ENCODE data around the gene CFAP69.

CFAP69 gene

DNA sequence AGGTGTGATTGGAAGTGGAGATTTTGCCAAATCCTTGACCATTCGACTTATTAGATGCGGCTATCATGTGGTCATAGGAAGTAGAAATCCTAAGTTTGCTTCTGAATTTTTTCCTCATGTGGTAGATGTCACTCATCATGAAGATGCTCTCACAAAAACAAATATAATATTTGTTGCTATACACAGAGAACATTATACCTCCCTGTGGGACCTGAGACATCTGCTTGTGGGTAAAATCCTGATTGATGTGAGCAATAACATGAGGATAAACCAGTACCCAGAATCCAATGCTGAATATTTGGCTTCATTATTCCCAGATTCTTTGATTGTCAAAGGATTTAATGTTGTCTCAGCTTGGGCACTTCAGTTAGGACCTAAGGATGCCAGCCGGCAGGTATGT, 19.8 kb upstream of the CFAP69 start:
- Mint-ChIP-seq H3K27me3 (peaks cover 78% of the 10 kb centered on the region), H3K27ac (no peak overlapping the region), H3K4me1 (no peaks in the 10 kb centered on the region), H3K9me3 (no peaks in the 10 kb centered on the region), H3K4me3 (no peak overlapping the region)
- ATAC-seq, result no peak
- no peak for DNase-seq

DNA sequence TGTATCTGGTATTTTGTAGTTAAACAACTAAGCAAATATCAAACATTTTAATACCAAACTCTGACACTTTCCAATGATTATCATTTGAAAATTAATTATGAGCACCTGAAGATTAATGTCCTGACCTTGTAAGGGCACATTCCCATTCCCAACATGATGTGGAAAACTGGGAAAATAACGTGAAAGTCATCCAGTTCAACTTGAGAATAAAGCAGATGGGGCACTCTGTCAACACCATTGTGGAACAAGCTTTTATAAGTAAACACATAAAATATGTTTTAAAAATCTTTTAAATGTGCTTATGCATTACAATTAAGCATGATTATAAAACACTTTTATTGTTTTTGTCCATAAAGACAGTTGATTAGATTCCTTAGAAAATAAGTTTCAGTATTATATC, 19.4 kb upstream of the CFAP69 start:
- no peak for DNase-seq
- no peak overlapping the region for H3K4me3 Mint-ChIP-seq
- H3K4me1 Mint-ChIP-seq, result no peaks in the 10 kb centered on the region
- H3K27me3 Mint-ChIP-seq, result peaks cover 74% of the 10 kb centered on the region
- H3K9me3 Mint-ChIP-seq, result no peaks in the 10 kb centered on the region
- no peak overlapping the region for H3K27ac Mint-ChIP-seq
- no peak for ATAC-seq

DNA sequence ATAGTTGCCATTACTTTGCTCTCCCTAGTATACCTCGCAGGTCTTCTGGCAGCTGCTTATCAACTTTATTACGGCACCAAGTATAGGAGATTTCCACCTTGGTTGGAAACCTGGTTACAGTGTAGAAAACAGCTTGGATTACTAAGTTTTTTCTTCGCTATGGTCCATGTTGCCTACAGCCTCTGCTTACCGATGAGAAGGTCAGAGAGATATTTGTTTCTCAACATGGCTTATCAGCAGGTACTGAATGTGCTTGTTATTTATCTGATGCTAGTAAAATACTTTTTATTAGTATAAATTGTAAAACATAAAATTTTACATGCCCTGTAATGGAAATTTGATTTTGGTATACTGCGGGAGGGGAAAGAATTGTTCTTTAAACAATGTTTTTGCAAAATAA, 17.7 kb upstream of the CFAP69 start:
- peaks cover 57% of the 10 kb centered on the region for H3K27me3 Mint-ChIP-seq
- H3K4me3 Mint-ChIP-seq, result no peak overlapping the region
- no peak for DNase-seq
- no peak overlapping the region for H3K27ac Mint-ChIP-seq
- no peaks in the 10 kb centered on the region for H3K4me1 Mint-ChIP-seq
- no peaks in the 10 kb centered on the region for H3K9me3 Mint-ChIP-seq
- ATAC-seq, result no peak

DNA sequence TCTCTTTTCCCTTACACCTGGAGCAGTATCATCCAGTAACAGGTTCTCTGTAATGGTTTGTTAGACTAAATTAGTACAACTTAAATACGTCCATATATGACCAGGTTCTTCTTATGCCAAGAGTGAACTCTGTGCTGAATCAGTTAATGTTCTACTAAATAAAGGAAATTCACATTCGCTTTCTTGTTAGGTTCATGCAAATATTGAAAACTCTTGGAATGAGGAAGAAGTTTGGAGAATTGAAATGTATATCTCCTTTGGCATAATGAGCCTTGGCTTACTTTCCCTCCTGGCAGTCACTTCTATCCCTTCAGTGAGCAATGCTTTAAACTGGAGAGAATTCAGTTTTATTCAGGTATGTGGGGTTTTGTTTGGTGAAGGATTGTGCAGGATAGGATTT, 15.3 kb upstream of the CFAP69 start:
- Mint-ChIP-seq H3K9me3 (no peaks in the 10 kb centered on the region), H3K27me3 (peaks cover 33% of the 10 kb centered on the region), H3K4me1 (no peaks in the 10 kb centered on the region), H3K4me3 (no peak overlapping the region), H3K27ac (no peak overlapping the region)
- ATAC-seq (no peak), DNase-seq (no peak)

DNA sequence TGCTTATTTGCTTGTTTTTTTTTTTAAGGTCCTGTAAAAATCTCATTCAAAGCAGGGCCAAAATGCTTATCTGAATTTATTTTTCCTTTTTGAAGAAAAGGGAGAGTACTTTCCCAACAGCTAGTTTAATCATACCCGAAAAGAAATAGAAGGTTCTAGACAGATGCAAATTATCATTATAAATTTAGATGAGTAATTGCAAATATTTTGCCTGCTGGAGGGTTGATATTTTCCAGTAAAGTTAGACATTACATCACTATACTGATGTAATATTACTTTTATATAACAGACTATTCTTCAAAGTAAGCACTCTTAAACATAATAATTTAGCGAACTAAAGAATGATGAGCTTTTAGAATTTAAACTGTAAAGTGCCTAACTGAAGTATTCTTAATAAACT, 14.1 kb upstream of the CFAP69 start:
- Mint-ChIP-seq H3K4me1 (no peaks in the 10 kb centered on the region), H3K27ac (no peak overlapping the region), H3K9me3 (no peaks in the 10 kb centered on the region), H3K4me3 (no peak overlapping the region), H3K27me3 (peaks cover 27% of the 10 kb centered on the region)
- ATAC-seq, result no peak
- no peak for DNase-seq

DNA sequence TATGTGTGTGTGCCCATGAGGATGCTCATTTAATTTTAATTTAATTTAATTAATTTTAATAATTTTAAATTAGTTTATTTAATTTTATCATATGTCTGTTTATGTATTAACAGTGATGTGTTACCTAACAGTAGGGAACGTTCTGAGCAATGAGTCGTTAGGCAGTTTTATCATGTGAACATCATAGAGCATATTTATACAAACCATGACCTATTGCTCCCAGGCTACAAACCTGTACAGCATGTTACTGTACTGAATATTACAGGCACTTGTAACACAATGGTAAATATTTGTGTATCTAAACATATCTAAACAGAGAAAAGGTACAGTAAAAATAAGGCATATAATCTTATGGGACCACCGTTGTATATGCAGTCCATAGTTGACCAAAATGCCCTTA, 13.7 kb upstream of the CFAP69 start:
- Mint-ChIP-seq H3K4me3 (no peak overlapping the region), H3K9me3 (no peaks in the 10 kb centered on the region), H3K27ac (no peak overlapping the region), H3K27me3 (peaks cover 27% of the 10 kb centered on the region), H3K4me1 (no peaks in the 10 kb centered on the region)
- no peak for ATAC-seq
- no peak for DNase-seq

DNA sequence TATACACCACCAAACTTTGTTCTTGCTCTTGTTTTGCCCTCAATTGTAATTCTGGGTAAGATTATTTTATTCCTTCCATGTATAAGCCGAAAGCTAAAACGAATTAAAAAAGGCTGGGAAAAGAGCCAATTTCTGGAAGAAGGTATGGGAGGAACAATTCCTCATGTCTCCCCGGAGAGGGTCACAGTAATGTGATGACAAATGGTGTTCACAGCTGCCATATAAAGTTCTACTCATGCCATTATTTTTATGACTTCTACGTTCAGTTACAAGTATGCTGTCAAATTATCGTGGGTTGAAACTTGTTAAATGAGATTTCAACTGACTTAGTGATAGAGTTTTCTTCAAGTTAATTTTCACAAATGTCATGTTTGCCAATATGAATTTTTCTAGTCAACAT, 12.5 kb upstream of the CFAP69 start:
- Mint-ChIP-seq H3K4me1 (no peaks in the 10 kb centered on the region), H3K27me3 (peaks cover 19% of the 10 kb centered on the region), H3K27ac (no peak overlapping the region), H3K4me3 (no peak overlapping the region), H3K9me3 (no peaks in the 10 kb centered on the region)
- ATAC-seq (no peak), DNase-seq (no peak)

DNA sequence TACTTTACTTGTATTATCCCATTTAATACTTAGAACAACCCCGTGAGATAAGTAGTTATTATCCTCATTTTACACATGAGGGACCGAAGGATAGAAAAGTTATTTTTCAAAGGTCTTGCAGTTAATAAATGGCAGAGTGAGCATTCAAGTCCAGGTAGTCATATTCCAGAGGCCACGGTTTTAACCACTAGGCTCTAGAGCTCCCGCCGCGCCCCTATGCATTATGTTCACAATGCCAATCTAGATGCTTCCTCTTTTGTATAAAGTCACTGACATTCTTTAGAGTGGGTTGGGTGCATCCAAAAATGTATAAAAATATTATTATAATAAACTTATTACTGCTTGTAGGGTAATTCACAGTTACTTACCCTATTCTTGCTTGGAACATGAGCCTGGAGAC, 11.4 kb upstream of the CFAP69 start:
- no peak for DNase-seq
- H3K4me1 Mint-ChIP-seq, result no peaks in the 10 kb centered on the region
- peaks cover 12% of the 10 kb centered on the region for H3K27me3 Mint-ChIP-seq
- H3K27ac Mint-ChIP-seq, result no peak overlapping the region
- no peak overlapping the region for H3K4me3 Mint-ChIP-seq
- ATAC-seq, result no peak
- H3K9me3 Mint-ChIP-seq, result no peaks in the 10 kb centered on the region

DNA sequence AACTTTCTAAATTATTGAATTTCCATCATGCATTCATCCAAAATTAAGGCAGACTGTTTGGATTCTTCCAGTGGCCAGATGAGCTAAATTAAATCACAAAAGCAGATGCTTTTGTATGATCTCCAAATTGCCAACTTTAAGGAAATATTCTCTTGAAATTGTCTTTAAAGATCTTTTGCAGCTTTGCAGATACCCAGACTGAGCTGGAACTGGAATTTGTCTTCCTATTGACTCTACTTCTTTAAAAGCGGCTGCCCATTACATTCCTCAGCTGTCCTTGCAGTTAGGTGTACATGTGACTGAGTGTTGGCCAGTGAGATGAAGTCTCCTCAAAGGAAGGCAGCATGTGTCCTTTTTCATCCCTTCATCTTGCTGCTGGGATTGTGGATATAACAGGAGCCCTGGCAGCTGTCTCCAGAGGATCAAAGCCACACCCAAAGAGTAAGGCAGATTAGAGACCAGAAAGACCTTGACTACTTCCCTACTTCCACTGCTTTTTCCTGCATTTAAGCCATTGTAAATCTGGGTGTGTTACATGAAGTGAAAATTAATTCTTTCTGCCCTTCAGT, 8.2 kb upstream of the CFAP69 start:
- H3K4me3 Mint-ChIP-seq, result no peak overlapping the region
- DNase-seq (no peak), ATAC-seq (no peak)
- no peaks in the 10 kb centered on the region for H3K4me1 Mint-ChIP-seq
- H3K27me3 Mint-ChIP-seq, result no peaks in the 10 kb centered on the region
- H3K27ac Mint-ChIP-seq, result no peak overlapping the region
- no peaks in the 10 kb centered on the region for H3K9me3 Mint-ChIP-seq

DNA sequence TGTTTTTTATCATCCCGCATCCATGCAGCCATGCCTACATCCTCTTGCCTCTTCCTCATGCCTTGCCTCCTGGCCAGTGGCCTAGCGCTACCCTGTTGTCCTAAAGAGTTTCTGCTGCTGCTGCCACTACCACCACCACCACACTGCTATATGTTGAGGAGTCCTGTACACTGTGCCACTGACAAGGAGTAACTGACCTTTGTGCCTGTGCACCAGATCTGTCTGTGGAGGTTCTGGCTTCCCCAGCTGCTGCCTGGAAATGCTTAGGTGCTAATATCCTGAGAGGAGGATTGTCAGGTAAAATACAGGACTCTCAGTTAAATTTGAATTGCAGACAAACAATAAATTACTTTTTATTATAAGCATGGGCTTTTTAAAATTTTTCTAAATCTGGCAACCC, 7.0 kb upstream of the CFAP69 start:
- no peaks in the 10 kb centered on the region for H3K9me3 Mint-ChIP-seq
- no peak for ATAC-seq
- no peaks in the 10 kb centered on the region for H3K4me1 Mint-ChIP-seq
- H3K4me3 Mint-ChIP-seq, result no peak overlapping the region
- no peaks in the 10 kb centered on the region for H3K27me3 Mint-ChIP-seq
- DNase-seq, result no peak
- H3K27ac Mint-ChIP-seq, result no peak overlapping the region

DNA sequence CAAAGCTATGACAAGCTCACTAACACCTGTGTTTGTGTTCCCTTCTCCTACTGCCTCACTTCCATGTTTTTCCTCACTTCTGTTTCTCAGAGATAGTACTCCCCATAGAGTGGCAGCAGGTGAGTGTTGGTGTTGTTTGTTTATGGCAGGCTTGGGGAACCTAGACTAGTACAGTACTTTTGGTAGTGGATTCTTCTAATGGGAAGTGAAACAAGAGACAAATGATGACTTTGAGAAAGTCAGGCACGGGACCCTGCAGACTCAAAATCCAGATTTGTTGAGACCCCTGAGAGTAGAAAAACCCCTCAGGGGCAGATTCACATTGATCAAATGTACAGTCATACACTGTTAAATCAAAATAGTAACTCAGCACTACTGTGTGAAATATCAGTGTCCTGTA, 6.4 kb upstream of the CFAP69 start:
- Mint-ChIP-seq H3K27ac (no peak overlapping the region), H3K4me1 (peaks cover 2% of the 10 kb centered on the region), H3K9me3 (no peaks in the 10 kb centered on the region), H3K4me3 (no peak overlapping the region), H3K27me3 (peaks cover 4% of the 10 kb centered on the region)
- DNase-seq, result no peak
- ATAC-seq, result no peak

DNA sequence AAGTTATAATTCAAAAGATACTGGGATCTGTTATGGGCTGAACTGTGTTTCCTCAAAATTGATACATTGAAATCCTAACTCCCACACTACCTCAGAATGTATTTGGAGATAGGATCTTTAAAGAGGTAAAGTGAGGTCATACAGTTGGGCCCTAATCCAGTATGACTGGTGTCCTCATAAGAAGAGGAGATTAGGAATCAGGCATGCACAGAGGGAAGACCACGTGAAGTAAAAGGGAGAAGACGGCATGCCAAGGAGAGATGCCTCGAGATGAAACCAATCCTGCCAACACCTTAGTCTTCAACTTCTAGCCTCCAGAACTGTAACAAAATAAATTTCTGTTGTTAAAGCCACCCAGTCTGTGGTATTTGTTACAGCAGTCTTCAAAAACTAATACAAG, 5.9 kb upstream of the CFAP69 start:
- H3K4me3 Mint-ChIP-seq, result no peak overlapping the region
- ATAC-seq, result no peak
- no peak for DNase-seq
- no peak overlapping the region for H3K27ac Mint-ChIP-seq
- peaks cover 7% of the 10 kb centered on the region for H3K4me1 Mint-ChIP-seq
- H3K27me3 Mint-ChIP-seq, result peaks cover 8% of the 10 kb centered on the region
- H3K9me3 Mint-ChIP-seq, result no peaks in the 10 kb centered on the region

DNA sequence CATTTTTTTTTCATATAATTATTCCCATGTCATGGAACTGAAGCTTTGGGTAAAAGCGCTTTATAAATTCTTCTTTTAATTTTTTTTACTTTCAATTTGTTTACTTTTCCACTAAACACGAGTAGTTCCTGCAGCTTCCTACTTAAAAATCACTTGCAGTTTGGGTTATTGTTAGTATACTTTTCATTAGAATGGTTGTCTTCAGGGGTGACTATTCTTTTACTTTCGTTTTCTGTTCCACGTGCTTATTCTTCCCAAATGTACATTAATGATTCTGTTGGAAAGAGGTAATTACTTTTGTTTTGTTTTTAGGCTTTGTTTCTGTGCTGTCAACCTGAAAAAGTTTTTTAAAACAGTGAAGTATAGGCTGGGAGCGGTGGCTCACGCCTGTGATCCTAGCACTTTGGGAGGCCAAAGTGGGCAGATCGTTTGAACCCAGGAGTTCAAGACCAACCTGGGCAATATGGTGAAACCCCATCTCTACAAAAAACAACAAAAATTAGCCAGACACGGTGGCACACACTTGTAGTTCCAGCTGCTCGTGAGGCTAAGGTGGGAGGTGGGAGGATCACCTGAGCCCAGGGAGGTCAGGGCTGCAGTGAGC, 5.2 kb upstream of the CFAP69 start:
- DNase-seq, result no peak
- Mint-ChIP-seq H3K27me3 (peaks cover 15% of the 10 kb centered on the region), H3K27ac (no peak overlapping the region), H3K9me3 (no peaks in the 10 kb centered on the region), H3K4me1 (peaks cover 14% of the 10 kb centered on the region), H3K4me3 (no peak overlapping the region)
- ATAC-seq, result no peak

DNA sequence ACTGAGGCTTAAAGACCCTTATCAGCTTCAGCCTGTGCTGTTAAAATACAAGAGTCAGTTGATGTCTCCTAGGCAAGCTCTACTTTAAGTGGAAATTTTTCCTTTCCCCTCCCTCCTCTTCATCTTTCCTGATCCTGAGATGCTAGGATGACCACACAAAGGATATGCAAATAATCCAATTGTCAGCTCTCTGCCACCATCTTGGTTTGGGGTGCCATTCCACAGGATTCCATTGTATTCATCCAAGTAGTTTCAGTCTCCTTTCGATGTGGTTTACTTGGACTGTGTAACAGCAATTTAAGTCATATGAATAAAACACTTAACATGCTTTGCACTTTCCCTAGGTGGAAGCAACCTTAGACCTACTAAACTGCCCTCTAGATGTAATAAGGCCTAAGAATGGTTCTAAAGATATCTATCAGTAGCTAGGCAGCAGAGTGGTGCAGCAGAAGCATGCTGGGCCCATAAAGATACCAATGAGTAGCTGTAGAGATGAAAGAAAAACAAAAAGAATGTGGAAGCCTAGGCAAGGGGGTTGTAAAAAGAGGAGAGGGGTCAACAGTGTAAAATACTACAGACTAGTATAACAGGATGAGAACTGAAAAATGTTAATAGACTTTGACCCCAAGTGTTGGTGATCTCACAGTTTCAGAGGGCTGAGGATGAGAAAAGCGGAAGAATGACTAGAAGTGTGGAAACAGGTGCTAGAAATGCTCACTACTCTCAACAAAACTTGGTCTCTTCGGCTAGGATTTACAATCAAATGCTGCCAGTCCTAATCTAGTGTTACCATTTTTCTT, 2.4 kb upstream of the CFAP69 start:
- Mint-ChIP-seq H3K9me3 (no peaks in the 10 kb centered on the region), H3K4me3 (no peak overlapping the region), H3K27ac (no peak overlapping the region), H3K27me3 (peaks cover 39% of the 10 kb centered on the region), H3K4me1 (peaks cover 28% of the 10 kb centered on the region)
- ATAC-seq (no peak), DNase-seq (no peak)

DNA sequence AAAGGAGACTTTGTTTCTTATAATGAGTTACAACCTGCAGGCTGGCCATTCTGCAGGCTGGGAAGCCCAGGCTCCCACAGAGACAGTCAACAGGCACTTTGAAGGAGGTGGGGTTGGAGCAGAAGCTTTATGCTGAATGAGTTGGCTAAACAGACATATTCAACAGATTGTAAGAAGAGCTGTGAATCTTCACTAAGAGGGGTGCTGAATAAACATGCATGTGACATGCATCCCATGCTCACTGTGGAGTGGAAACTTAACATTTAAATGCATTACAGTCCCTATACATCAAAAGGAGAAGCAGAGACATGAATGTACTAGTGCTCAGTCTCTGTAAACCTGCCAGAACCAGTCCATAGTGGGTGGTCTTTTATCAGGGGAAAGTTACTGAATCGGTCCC, 1.4 kb upstream of the CFAP69 start:
- H3K27ac Mint-ChIP-seq, result no peak overlapping the region
- no peak for DNase-seq
- peaks cover 28% of the 10 kb centered on the region for H3K4me1 Mint-ChIP-seq
- peaks cover 39% of the 10 kb centered on the region for H3K27me3 Mint-ChIP-seq
- H3K9me3 Mint-ChIP-seq, result no peaks in the 10 kb centered on the region
- ATAC-seq, result no peak
- H3K4me3 Mint-ChIP-seq, result peak overlapping the region in 1 of 2 donors; percentile 90

DNA sequence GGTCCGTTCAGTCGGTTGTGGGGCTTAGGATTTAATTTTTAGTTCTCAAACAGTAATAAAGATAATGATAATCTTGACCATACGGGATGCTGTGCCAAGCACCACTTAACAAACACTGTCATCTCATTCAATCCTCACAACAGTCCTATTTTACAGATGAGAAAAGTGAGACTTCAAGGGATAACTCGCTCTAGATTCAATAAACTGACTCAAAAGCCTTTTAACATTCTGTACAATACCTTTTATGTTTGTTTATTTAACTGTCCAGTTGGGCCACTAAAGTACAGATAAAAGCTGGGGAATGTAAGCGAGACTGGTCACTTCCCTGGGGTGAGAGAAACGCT, 437 bp upstream of the CFAP69 start:
- Mint-ChIP-seq H3K4me1 (peaks cover 28% of the 10 kb centered on the region), H3K27me3 (peaks cover 48% of the 10 kb centered on the region), H3K9me3 (no peaks in the 10 kb centered on the region), H3K27ac (no peak overlapping the region), H3K4me3 (peak overlapping the region; percentile 90)
- ATAC-seq (peak; percentile 1), DNase-seq (no peak)

DNA sequence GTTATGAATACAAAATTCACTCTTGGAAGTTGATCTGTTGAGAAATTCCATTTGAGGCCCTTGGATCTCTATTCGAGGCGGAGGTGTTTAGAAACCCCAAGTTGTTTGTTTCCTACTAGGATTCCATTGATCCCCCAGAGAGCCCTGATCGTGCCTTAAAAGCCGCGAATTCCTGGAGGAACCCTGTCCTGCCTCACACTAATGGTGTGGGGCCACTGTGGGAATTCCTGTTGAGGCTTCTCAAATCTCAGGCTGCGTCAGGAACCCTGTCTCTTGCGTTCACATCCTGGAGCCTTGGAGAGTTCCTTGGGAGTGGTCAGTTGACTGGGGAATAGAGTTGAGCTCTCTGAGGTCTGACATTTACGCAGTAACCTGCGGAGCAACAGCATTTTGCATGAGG, 1.2 kb downstream of the CFAP69 start:
- Mint-ChIP-seq H3K9me3 (no peaks in the 10 kb centered on the region), H3K4me1 (peaks cover 28% of the 10 kb centered on the region), H3K27me3 (peaks cover 57% of the 10 kb centered on the region), H3K4me3 (peak overlapping the region; percentile 90), H3K27ac (no peak overlapping the region)
- DNase-seq (no peak), ATAC-seq (no peak)
